Ectodermal cell (in vitro differentiated cells): ENCODE data around the gene LETM1.
A peak's percentile ranks its signal among the peaks of the same experiment; 100 is the strongest.

ENCODE experiments used
- H3K27ac ChIP-seq: 2 replicates; pipeline ENCODE4 v1.7.0; 2013; ENCODE audit warnings: mild to moderate bottlenecking, low read depth, low read length; ENCODE audit not compliant: insufficient read depth, poor library complexity, severe bottlenecking
- H3K27me3 ChIP-seq: 2 replicates; pipeline ENCODE4 v1.7.0; 2013; ENCODE audit warnings: mild to moderate bottlenecking, low read length; ENCODE audit not compliant: insufficient read depth, control insufficient read depth, poor library complexity, severe bottlenecking
- H3K36me3 ChIP-seq: one replicate; pipeline ENCODE4 v1.7.0; 2013; ENCODE audit warnings: low read length; ENCODE audit not compliant: control insufficient read depth, insufficient read depth
- H3K4me1 ChIP-seq: one replicate; pipeline ENCODE4 v1.7.0; 2013; ENCODE audit warnings: low read length; ENCODE audit not compliant: control insufficient read depth, insufficient read depth
- H3K4me3 ChIP-seq: 2 replicates; pipeline ENCODE4 v1.7.0; 2013; ENCODE audit warnings: low read depth, low read length, control low read depth; ENCODE audit not compliant: insufficient read depth
- H3K9me3 ChIP-seq: 2 replicates; pipeline ENCODE4 v1.7.0; 2013; ENCODE audit warnings: mild to moderate bottlenecking, low read length, moderate library complexity; ENCODE audit not compliant: control insufficient read depth
- WGBS, 2 experiments: methylation state at CpG; one replicate each; pipeline ENCODE4 v1.1.7; 2013; ENCODE audit warnings: missing lambda C conversion rate in 2 of 2; 5-methylcytosine and 5-hydroxymethylcytosine counted together

LETM1 gene

DNA sequence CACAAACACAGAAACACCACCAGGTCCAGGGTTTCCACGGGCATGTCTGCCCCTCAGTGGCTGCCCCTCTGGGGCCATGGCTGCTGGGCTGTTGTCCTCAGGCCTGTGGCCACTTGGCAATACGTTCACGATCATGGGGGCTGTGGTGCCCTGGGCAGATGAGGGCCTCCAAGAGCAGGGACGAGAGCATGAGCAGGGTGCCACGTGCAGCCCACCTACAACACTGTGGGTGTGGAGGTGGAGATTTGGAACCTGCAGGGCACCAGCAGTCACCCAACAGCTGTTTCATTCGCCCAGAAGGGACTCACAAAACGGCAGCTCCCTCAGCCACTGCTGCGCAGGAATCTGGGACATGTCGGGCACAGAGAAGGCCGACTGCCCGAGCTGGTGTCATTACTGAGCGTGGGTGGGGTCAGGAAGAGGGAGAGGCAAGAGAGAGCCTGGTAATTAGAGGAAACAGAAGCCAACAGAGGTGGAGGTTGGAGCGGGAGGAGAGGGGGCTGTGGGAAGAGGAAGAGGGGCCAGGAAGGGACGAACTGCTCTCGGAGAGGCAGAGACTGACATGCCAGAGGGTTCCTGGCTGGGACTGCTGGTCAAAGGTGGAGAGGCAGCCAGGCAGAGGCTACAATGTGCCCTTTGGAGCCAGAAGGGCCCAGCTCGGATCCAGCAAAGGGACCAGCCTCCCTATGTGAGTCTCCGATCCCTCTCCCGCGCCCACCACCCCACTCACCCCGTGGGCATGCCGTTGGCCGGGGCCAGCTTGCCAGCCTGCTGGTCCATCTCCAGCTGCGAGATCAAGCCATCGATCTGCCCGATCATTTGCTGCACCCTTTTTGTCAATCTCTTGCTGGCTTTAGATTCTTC, 39.7 kb downstream of the LETM1 start:
- H3K9me3 ChIP-seq = no peaks in the 10 kb centered on the region
- H3K36me3 ChIP-seq = peaks cover 31% of the 10 kb centered on the region
- H3K27me3 ChIP-seq = no peaks in the 10 kb centered on the region
- WGBS, 2 experiments = 95% methylated on average over 25 of the region's 25 CpGs
- no peak overlapping the region for H3K4me3 ChIP-seq
- no peak overlapping the region for H3K27ac ChIP-seq
- no peaks in the 10 kb centered on the region for H3K4me1 ChIP-seq

GRCh38 chr4:1815096-1815996, 40.6 kb downstream of the LETM1 start:
- H3K27ac ChIP-seq = no peak overlapping the region
- WGBS, 2 experiments = 95% methylated on average over 34 of the region's 34 CpGs
- no peaks in the 10 kb centered on the region for H3K9me3 ChIP-seq
- no peak overlapping the region for H3K4me3 ChIP-seq
- H3K27me3 ChIP-seq = no peaks in the 10 kb centered on the region
- peaks cover 31% of the 10 kb centered on the region for H3K36me3 ChIP-seq
- no peaks in the 10 kb centered on the region for H3K4me1 ChIP-seq

- Histone ChIP-seq H3K9me3 (no peaks in the 10 kb centered on the region), H3K27me3 (no peaks in the 10 kb centered on the region)
- 93 to 95% methylated on average over 8 of the region's 8 CpGs for WGBS, 2 experiments
Observed at GRCh38 chr4:1814453-1814852, 41.5 kb downstream of the LETM1 start.

DNA sequence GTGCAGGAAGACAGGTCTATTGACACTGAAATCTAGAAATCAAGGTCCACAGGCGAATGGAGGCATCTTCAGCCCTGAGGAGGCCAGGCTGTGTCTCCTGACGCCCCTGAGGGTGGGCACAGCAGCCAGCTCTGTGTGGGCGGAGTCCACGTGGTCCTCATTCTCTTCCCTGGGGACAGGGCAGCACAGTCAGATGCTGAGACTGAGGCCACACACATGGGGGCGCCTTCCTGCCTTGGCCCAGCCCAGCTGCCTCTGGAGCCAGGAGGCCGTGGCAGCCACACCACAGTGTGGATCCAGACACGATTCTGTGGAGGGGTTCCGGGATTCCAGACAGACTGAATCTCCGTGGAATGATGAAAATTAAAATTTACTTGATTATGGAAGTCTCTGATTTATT, 42.0 kb downstream of the LETM1 start:
- WGBS, 2 experiments = 82% methylated on average over 9 of the region's 9 CpGs
- H3K36me3 ChIP-seq = peaks cover 29% of the 10 kb centered on the region
- no peak overlapping the region for H3K4me3 ChIP-seq
- H3K27ac ChIP-seq = no peak overlapping the region
- H3K4me1 ChIP-seq = no peaks in the 10 kb centered on the region
- no peaks in the 10 kb centered on the region for H3K9me3 ChIP-seq
- H3K27me3 ChIP-seq = no peaks in the 10 kb centered on the region

More at GRCh38 chr4:1814453-1814852, 41.5 kb downstream of the LETM1 start:
- Histone ChIP-seq H3K4me1 (no peaks in the 10 kb centered on the region), H3K36me3 (peaks cover 31% of the 10 kb centered on the region), H3K4me3 (no peak overlapping the region), H3K27ac (no peak overlapping the region)

DNA sequence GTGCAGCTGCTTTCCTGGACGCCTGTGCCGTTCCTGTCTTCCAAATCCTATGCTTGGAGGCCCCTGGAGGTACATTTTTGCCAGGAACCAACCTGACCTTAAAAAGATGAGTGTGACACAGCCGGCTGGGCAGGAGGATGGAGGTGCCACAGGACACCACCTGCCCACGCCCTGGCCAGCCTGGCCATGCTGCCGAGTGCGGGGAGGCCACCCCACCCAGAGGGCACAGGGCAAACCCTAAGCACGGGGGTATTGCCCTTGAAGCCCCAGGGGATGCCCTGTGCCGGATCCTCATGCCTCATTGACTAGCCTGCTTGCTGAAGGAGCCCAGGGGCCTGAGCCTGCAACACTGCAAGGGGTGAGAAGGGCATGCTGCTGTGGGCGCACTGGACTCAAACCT, 42.7 kb downstream of the LETM1 start:
- 88% methylated on average over 9 of the region's 9 CpGs for WGBS, 2 experiments
- H3K27ac ChIP-seq = no peak overlapping the region
- H3K36me3 ChIP-seq = peaks cover 25% of the 10 kb centered on the region
- no peaks in the 10 kb centered on the region for H3K9me3 ChIP-seq
- no peaks in the 10 kb centered on the region for H3K27me3 ChIP-seq
- no peaks in the 10 kb centered on the region for H3K4me1 ChIP-seq
- no peak overlapping the region for H3K4me3 ChIP-seq

DNA sequence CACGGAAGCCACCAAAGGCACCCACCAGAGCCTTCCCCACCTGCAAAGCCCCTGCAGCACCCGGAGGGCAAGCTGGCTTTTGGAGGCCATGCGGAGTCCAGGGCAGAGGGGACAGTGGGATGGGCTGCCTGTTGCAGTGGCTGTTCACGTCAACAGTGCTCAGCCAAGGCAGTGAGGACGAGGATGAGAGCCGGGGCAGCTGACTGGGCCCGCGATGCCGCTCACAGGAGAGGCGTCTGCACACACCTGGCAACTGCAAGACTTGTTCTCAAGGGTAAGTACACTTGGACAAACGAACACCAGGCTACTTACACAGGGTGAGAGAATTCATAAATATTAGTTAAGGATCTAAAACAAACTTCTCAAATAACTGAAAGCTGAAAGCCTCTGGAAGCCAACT, 43.2 kb downstream of the LETM1 start:
- Histone ChIP-seq H3K4me1 (no peaks in the 10 kb centered on the region), H3K27ac (no peak overlapping the region), H3K36me3 (peaks cover 21% of the 10 kb centered on the region), H3K27me3 (no peaks in the 10 kb centered on the region), H3K4me3 (no peak overlapping the region), H3K9me3 (no peaks in the 10 kb centered on the region)
- WGBS, 2 experiments = 94 to 96% methylated on average over 11 of the region's 11 CpGs

- Histone ChIP-seq H3K27me3 (no peaks in the 10 kb centered on the region), H3K9me3 (no peaks in the 10 kb centered on the region), H3K4me3 (no peak overlapping the region), H3K4me1 (no peaks in the 10 kb centered on the region), H3K36me3 (peaks cover 20% of the 10 kb centered on the region), H3K27ac (no peak overlapping the region)
- WGBS, 2 experiments = 93 to 96% methylated on average over 10 of the region's 10 CpGs
Observed at GRCh38 chr4:1810765-1811164, 45.2 kb downstream of the LETM1 start.

- H3K9me3 ChIP-seq = no peaks in the 10 kb centered on the region
- H3K36me3 ChIP-seq = peaks cover 13% of the 10 kb centered on the region
- H3K4me3 ChIP-seq = no peak overlapping the region
- H3K27ac ChIP-seq = peak overlapping the region; percentile 42
- WGBS, 2 experiments = 26 to 29% methylated on average over 15 of the region's 15 CpGs
- H3K4me1 ChIP-seq = no peaks in the 10 kb centered on the region
- no peaks in the 10 kb centered on the region for H3K27me3 ChIP-seq
Observed at GRCh38 chr4:1809754-1810502, 46.0 kb downstream of the LETM1 start.

- Histone ChIP-seq H3K9me3 (no peaks in the 10 kb centered on the region), H3K4me1 (no peaks in the 10 kb centered on the region), H3K4me3 (no peak overlapping the region), H3K27me3 (no peaks in the 10 kb centered on the region), H3K36me3 (peaks cover 18% of the 10 kb centered on the region), H3K27ac (peak overlapping the region; percentile 42)
- WGBS, 2 experiments = 80 to 83% methylated on average over 11 of the region's 11 CpGs
Observed at GRCh38 chr4:1808851-1809753, 46.9 kb downstream of the LETM1 start.
